HG03103 (cell line): ENCODE data around the gene CXCL1.

ENCODE experiments used
- ATAC-seq: cut with Tn5 transposase; IDR thresholded peaks from one replicate; pipeline ENCODE4 v1.9.1; 2021; ENCODE audit warnings: low read depth; ENCODE audit not compliant: unreplicated experiment

Gene CXCL1

GRCh38 chr4:73912191-73912590 is 43.0 kb downstream of the CXCL1 start:
- no peak for ATAC-seq

- no peak for ATAC-seq
These were observed 44.9 kb downstream of the CXCL1 start for GRCh38 chr4:73914071-73914470.

GRCh38 chr4:73916172-73916925 is 47.2 kb downstream of the CXCL1 start:
- ATAC-seq, result no peak

GRCh38 chr4:73917081-73917501 is 47.9 kb downstream of the CXCL1 start:
- ATAC-seq, result no peak

GRCh38 chr4:73918058-73918457 is 48.9 kb downstream of the CXCL1 start:
- ATAC-seq, result no peak

- no peak for ATAC-seq
These were observed 50.5 kb downstream of the CXCL1 start for GRCh38 chr4:73919691-73920090.
